Esophagus muscularis mucosa (tissue), 4 donors: ENCODE results near the gene ADGRA1. TPM values are rescaled to one million over a fixed set of nuclear protein-coding genes. Genes with fewer than 3 reads are reported as not detected.

ENCODE experiments used
- DNase-seq: peaks from one replicate; pipeline ENCODE4 v3.0.0-alpha.2; 2017; ENCODE audit errors: extremely low spot score
- H3K27ac ChIP-seq, 4 donors: fragments of 200-600 bp; sonication (generic); replicated peaks in 1 of 4; 1 replicate in 3 of 4; 2 replicates in 1 of 4; pipeline ENCODE4 v1.5.1; 2016 to 2019; ENCODE audit warnings: mild to moderate bottlenecking in 1 of 4
- H3K27me3 ChIP-seq, 4 donors: fragments of 200-600 bp; sonication (generic); one replicate each; pipeline versions ENCODE4 v1.5.1 to v1.6.0; 2016 to 2019
- H3K36me3 ChIP-seq, 4 donors: fragments of 200-600 bp; sonication (generic); one replicate each; pipeline ENCODE4 v1.5.1; 2016 to 2019
- H3K4me1 ChIP-seq, 4 donors: fragments of 200-600 bp; sonication (generic); one replicate each; pipeline ENCODE4 v1.5.1; 2016 to 2019
- H3K4me3 ChIP-seq, 4 donors: fragments of 200-600 bp; sonication (generic); 1 replicate in 2 of 4; 2 replicates in 2 of 4; pipeline ENCODE4 v1.5.1; 2016 to 2019; ENCODE audit warnings: mild to moderate bottlenecking in 4 of 4, moderate library complexity in 1 of 4
- H3K9me3 ChIP-seq, 4 donors: fragments of 200-600 bp; sonication (generic); 1 replicate in 3 of 4; 2 replicates in 1 of 4; pipeline ENCODE4 v1.5.1; 2016 to 2019
- EP300 ChIP-seq: sonication (generic); formaldehyde crosslinking; IDR thresholded peaks from one replicate; pipeline ENCODE4 v1.6.1; 2017; ENCODE audit warnings: antibody characterized with exemption
- POLR2A ChIP-seq: fragments of 450-650 bp; IDR thresholded peaks from one replicate; pipeline ENCODE4 v1.6.1; 2017; ENCODE audit warnings: antibody characterized with exemption, moderate library complexity, mild to moderate bottlenecking, low read depth
- POLR2AphosphoS5 ChIP-seq, 2 donors: sonication (generic); formaldehyde crosslinking; IDR thresholded peaks; one replicate each; pipeline ENCODE4 v1.6.1; 2017; ENCODE audit warnings: antibody characterized with exemption in 2 of 2
- WGBS: methylation state at CpG from one replicate; pipeline ENCODE4 v1.1.5; 2018; 5-methylcytosine and 5-hydroxymethylcytosine counted together
- intact Hi-C: fragments of 100-400 bp; cut with DNase I; formaldehyde crosslinking; loops from one replicate; pipeline ENCODE4 v1.15.1; 2023
- total RNA-seq, 4 donors: library from RNA; depleted of rRNA; stranded (reverse); fragments of >200 nt; gene quantifications; one replicate each; pipeline versions ENCODE4 v1.1.0 to v1.2.1, GENCODE V29; 2016
- TF ChIP-seq, protein P1 (sequence below), 3 experiments: fragments of 200-600 bp in 2 of 3; fragments of 450-650 bp in 1 of 3; sonication (generic) in 2 of 3; IDR thresholded peaks; one replicate each; pipeline ENCODE4 v1.5.1; 2017 to 2019; ENCODE audit warnings: antibody characterized with exemption in 3 of 3, mild to moderate bottlenecking in 2 of 3, moderate library complexity in 1 of 3

ADGRA1 gene
- total RNA-seq, 4 donors from 2014 or later = under 0.01 to 0.06 TPM; not detected in 2

DNA sequence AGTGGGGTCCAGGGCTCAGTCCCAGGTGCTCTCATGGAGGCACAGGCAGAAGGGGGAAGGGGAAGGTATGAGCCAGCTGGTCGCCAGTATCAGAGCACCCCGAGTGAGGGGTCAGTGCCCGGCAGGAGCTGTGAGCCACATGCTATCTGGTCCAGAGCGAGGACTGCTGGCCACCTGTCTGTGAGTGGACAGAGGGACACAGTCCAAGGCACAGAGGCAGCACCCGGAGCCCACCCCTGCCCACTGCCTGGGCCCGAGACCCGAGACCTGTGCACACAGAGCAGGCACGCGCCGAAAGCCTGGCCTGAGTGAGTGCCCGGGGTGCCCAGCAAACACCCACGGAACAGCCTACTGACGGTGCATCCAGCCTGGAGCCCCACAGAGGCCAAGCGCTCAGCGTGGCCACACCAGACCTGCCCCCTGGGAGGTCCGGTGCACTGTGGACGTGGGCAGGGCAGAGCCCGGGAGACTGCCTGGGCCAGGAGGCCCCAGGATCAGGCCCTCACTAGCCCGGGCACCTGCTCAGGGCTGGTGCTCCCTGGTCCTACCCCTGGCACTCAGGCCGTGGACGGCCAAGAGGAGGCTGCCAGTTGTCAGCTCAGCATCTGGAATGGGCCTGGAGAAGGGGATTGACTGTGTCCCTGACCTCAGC lies 29.4 kb downstream of the ADGRA1 start:
- WGBS = 90% methylated on average over 16 of the region's 21 CpGs
- H3K27ac ChIP-seq = no peak overlapping the region
- no peak for TF ChIP-seq POLR2AphosphoS5 (IDR thresholded peaks at IDR 0.05)
- TF ChIP-seq POLR2A = no peak
- TF ChIP-seq, protein P1, sequence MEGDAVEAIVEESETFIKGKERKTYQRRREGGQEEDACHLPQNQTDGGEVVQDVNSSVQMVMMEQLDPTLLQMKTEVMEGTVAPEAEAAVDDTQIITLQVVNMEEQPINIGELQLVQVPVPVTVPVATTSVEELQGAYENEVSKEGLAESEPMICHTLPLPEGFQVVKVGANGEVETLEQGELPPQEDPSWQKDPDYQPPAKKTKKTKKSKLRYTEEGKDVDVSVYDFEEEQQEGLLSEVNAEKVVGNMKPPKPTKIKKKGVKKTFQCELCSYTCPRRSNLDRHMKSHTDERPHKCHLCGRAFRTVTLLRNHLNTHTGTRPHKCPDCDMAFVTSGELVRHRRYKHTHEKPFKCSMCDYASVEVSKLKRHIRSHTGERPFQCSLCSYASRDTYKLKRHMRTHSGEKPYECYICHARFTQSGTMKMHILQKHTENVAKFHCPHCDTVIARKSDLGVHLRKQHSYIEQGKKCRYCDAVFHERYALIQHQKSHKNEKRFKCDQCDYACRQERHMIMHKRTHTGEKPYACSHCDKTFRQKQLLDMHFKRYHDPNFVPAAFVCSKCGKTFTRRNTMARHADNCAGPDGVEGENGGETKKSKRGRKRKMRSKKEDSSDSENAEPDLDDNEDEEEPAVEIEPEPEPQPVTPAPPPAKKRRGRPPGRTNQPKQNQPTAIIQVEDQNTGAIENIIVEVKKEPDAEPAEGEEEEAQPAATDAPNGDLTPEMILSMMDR (IDR thresholded peaks at IDR 0.05) = no peak
- TF ChIP-seq EP300 = no peak
- intact Hi-C loops = no loop called here
- no peaks in the 10 kb centered on the region for H3K36me3 ChIP-seq
- H3K27me3 ChIP-seq = peaks cover 0 to 25% (median 0%) of the 10 kb centered on the region in 4 donors
- no peaks in the 10 kb centered on the region for H3K4me1 ChIP-seq
- H3K4me3 ChIP-seq = no peak overlapping the region
- peaks cover 0 to 14% (median 6%) of the 10 kb centered on the region in 4 donors for H3K9me3 ChIP-seq
- no peak for DNase-seq

DNA sequence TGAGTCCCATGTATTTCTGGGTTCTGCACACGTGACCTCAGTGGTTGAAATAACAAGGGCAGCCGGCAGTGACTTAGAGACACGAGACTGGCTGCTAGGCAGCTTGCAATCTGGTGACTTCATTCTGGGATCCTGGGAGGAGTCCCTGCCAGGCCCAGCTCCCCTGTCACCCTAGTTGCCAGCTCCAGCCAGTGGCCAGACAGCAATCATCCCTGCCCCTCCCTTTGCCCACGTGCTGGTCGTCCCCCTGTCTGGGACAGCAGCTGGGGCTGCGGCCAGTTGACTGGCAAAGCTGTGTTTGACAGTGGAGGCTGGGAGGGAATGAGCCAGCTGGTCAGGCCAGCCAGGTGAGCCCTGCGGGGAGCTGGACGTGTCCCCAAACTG lies 30.0 kb downstream of the ADGRA1 start:
- intact Hi-C loops = no loop called here
- 85% methylated on average over 5 of the region's 8 CpGs for WGBS
- DNase-seq = no peak
- Histone ChIP-seq H3K4me1 (no peaks in the 10 kb centered on the region), H3K9me3 (peaks cover 0 to 14% (median 6%) of the 10 kb centered on the region in 4 donors), H3K27me3 (peaks cover 0 to 26% (median 0%) of the 10 kb centered on the region in 4 donors), H3K36me3 (no peaks in the 10 kb centered on the region), H3K27ac (no peak overlapping the region), H3K4me3 (no peak overlapping the region)
- TF ChIP-seq POLR2A = no peak
- no peak for TF ChIP-seq EP300
- no peak for TF ChIP-seq POLR2AphosphoS5 (IDR thresholded peaks at IDR 0.05)
- TF ChIP-seq, protein P1 (IDR thresholded peaks at IDR 0.05) = no peak

DNA sequence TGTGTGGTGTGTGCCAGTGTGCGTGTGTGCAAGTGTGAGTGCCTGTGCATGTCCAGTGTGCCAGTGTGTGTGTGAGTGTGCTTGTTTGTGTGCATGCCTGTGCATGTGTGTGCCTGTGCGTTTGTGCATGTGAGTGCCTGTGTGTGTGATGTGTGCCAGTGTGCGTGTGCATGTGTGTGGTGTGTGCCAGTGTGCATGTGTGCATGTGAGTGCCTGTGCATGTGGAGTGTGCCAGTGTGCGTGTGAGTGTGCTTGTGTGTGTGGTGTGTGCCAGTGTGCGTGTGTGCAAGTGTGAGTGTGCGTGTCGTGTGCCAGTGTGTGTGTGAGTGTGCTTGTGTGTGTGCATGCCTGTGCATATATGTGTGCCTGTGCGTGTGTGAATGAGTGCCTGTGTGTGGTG lies 33.8 kb downstream of the ADGRA1 start:
- no peak for DNase-seq
- Histone ChIP-seq H3K4me1 (peaks cover 0 to 6% (median 3%) of the 10 kb centered on the region in 4 donors), H3K27me3 (peaks cover 0 to 49% (median 1%) of the 10 kb centered on the region in 4 donors), H3K9me3 (peaks cover 0 to 14% (median 6%) of the 10 kb centered on the region in 4 donors), H3K4me3 (no peak overlapping the region), H3K36me3 (no peaks in the 10 kb centered on the region), H3K27ac (no peak overlapping the region)
- WGBS = 83% methylated on average over 8 of the region's 8 CpGs
- intact Hi-C loops = no loop called here
- TF ChIP-seq EP300 = no peak
- TF ChIP-seq POLR2AphosphoS5 (IDR thresholded peaks at IDR 0.05) = no peak
- TF ChIP-seq, protein P1 (IDR thresholded peaks at IDR 0.05) = no peak
- TF ChIP-seq POLR2A = no peak

DNA sequence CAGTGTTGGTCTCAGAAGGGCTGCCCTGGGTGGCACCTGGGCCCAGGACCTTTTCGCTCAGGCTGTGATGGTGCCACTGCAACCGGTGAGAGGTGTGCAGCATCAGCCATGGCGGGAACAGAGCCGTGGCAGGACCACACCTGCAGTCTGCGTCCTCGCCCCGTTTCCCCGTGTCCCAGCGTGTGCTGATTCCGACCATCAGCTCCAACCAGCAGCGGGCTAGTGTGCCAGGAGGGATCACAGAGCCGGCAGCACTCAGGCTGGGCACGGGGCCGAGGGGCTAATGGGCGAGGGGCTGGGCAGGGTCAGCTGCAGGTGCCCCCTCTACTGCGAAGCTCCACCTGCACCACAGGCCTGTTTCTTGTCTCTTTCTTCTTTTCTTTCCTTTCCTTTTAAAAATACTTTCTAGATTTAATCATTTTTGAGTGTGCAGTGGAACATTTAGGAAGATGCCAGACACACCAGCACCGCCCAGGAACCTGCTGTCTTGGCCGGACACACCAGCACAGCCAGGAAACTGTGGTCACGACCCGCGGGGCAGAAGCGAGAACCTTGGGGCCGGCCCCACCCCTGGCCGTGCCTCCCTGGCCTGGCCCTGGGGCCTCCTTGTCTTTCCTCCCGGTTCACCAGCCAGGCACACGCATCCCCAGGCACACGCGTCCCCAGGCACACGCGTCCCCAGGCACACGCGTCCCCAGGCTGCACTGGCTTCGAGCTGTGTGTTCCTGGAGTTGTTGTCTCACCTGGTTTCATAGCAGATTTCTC lies 34.6 kb downstream of the ADGRA1 start:
- peaks cover 0 to 6% (median 3%) of the 10 kb centered on the region in 4 donors for H3K4me1 ChIP-seq
- peaks cover 0 to 14% (median 6%) of the 10 kb centered on the region in 4 donors for H3K9me3 ChIP-seq
- no peak overlapping the region for H3K4me3 ChIP-seq
- no peak for DNase-seq
- H3K27me3 ChIP-seq = peaks cover 0 to 49% (median 2%) of the 10 kb centered on the region in 4 donors
- intact Hi-C loops = no loop called here
- TF ChIP-seq POLR2AphosphoS5 (IDR thresholded peaks at IDR 0.05) (no peak), POLR2A (no peak), EP300 (no peak)
- TF ChIP-seq, protein P1 (IDR thresholded peaks at IDR 0.05) = no peak
- H3K36me3 ChIP-seq = no peaks in the 10 kb centered on the region
- H3K27ac ChIP-seq = no peak overlapping the region
- 82% methylated on average over 33 of the region's 33 CpGs for WGBS
